HepG2 (cell line): ENCODE results near the gene GPM6B. TPM values are rescaled to one million over a fixed set of nuclear protein-coding genes. Genes with fewer than 3 reads are reported as not detected.

Experiments
- ATAC-seq: fragments of 200-7000 bp; cut with Tn5 transposase; 3 replicates; pipeline ENCODE4 v1.9.1; 2020; ENCODE audit warnings: mild to moderate bottlenecking, moderate library complexity
- BruUV-seq: library from RNA; stranded (reverse); fragments of 400-500 nt; replicated peaks from 2 replicates; lab custom pipeline; 2021; lab: Mats Ljungman, UMichigan
- CTCF ChIA-PET: fragments of 300-600 bp; formaldehyde crosslinking; extraction: SDS; loops from one replicate; lab custom pipeline; 2021; ENCODE audit warnings: low total read pairs, inconsistent platforms, low intra/inter-chr PET ratio; lab: Yijun Ruan, JAX
- POLR2A ChIA-PET: fragments of 350-600 bp; sonication (Branson Sonifier 250); formaldehyde crosslinking; loops from one replicate; lab custom pipeline; 2020; ENCODE audit warnings: antibody characterized with exemption, inconsistent platforms; lab: Yijun Ruan, JAX
- DNase-seq: peaks from one replicate; pipeline ENCODE4 v3.0.0-alpha.2; 2015; ENCODE audit warnings: low spot score
- FAIRE-seq: peaks from 3 replicates; lab custom pipeline; 2011; peaks lifted over from hg19 to GRCh38; lab: Jason Lieb, UNC
- H2AFZ ChIP-seq: one replicate; pipeline ENCODE4 v1.6.1; 2011; ENCODE audit warnings: low read length, inconsistent platforms
- H3K27ac ChIP-seq: fragments of 300-600 bp; 3 replicates; pipeline ENCODE4 v1.8.0; 2011; ENCODE audit warnings: mixed run types, mild to moderate bottlenecking, mixed read lengths, low read length, inconsistent platforms; ENCODE audit not compliant: insufficient read depth; ENCODE audit errors: extremely low read length
- H3K27me3 ChIP-seq, 2 experiments: fragments of 200-600 bp in 1 of 2; 2 replicates in 1 of 2; 3 replicates in 1 of 2; pipeline versions ENCODE4 v1.6.0 to v1.8.0; 2011; ENCODE audit warnings: low read length in 2 of 2, mild to moderate bottlenecking in 2 of 2, moderate library complexity in 2 of 2, inconsistent platforms in 1 of 2; ENCODE audit not compliant: insufficient read depth in 2 of 2, control insufficient read depth in 1 of 2
- H3K36me3 ChIP-seq, 2 experiments: fragments of 200-600 bp in 1 of 2; replicated peaks in 1 of 2; 2 replicates in 1 of 2; 3 replicates in 1 of 2; pipeline versions ENCODE4 v1.5.1 to v1.8.0; 2011; ENCODE audit warnings: low read length in 2 of 2, inconsistent platforms in 1 of 2; ENCODE audit not compliant: insufficient read depth in 2 of 2, control insufficient read depth in 1 of 2
- H3K4me1 ChIP-seq: 2 replicates; pipeline ENCODE4 v1.5.1; 2012; ENCODE audit warnings: low read length, inconsistent platforms; ENCODE audit not compliant: insufficient read depth
- H3K4me2 ChIP-seq: 2 replicates; pipeline ENCODE4 v1.6.0; 2011; ENCODE audit warnings: low read depth, low read length, inconsistent platforms
- H3K4me3 ChIP-seq, 3 experiments: fragments of 200-600 bp in 1 of 3; sonication (generic), shearing (Covaris generic) in 1 of 3; replicated peaks in 1 of 3; 2 replicates each; pipeline ENCODE4 v1.5.1; 2011 to 2016; ENCODE audit warnings: low read length in 3 of 3, inconsistent platforms in 2 of 3, low read depth in 2 of 3, mild to moderate bottlenecking in 2 of 3, control low read depth in 1 of 3, mixed read lengths in 1 of 3; ENCODE audit not compliant: insufficient read depth in 1 of 3
- H3K79me2 ChIP-seq: one replicate; pipeline ENCODE4 v1.6.1; 2011; ENCODE audit warnings: low read length, inconsistent platforms; ENCODE audit not compliant: insufficient read depth
- H3K9ac ChIP-seq: 2 replicates; pipeline ENCODE4 v1.6.0; 2011; ENCODE audit warnings: mild to moderate bottlenecking, low read depth, low read length, inconsistent platforms; ENCODE audit not compliant: insufficient read depth
- H3K9me3 ChIP-seq: 2 replicates; pipeline ENCODE4 v1.5.1; 2012; ENCODE audit warnings: mild to moderate bottlenecking, low read length
- H4K20me1 ChIP-seq: 2 replicates; pipeline ENCODE4 v1.6.0; 2011; ENCODE audit warnings: inconsistent platforms, mild to moderate bottlenecking, low read length, moderate library complexity; ENCODE audit not compliant: insufficient read depth
- AHR ChIP-seq: IDR thresholded peaks from 2 replicates; pipeline ENCODE4 v1.6.1; 2018; ENCODE audit warnings: missing genetic modification reagents, missing compliant biosample characterization
- AKAP8 ChIP-seq: sonication (generic); formaldehyde crosslinking; IDR thresholded peaks from 2 replicates; pipeline ENCODE4 v1.5.1; 2020; ENCODE audit warnings: mild to moderate bottlenecking, missing genetic modification reagents
- FOXJ3 ChIP-seq: sonication (generic); formaldehyde crosslinking; IDR thresholded peaks from 2 replicates; pipeline ENCODE4 v1.4.0; 2020; ENCODE audit warnings: missing genetic modification reagents, mild to moderate bottlenecking, borderline replicate concordance
- GABPA ChIP-seq, 2 experiments: IDR thresholded peaks; 2 replicates each; pipeline ENCODE4 v1.6.1; 2011 to 2016; ENCODE audit warnings: low read depth in 2 of 2, low read length in 1 of 2, missing biosample characterization in 1 of 2, missing genetic modification characterization in 1 of 2
- IRF1 ChIP-seq: sonication (generic); formaldehyde crosslinking; IDR thresholded peaks from 2 replicates; pipeline ENCODE4 v1.4.0; 2020; ENCODE audit warnings: low read depth, mild to moderate bottlenecking, missing genetic modification reagents
- IRX3 ChIP-seq: sonication (generic); formaldehyde crosslinking; IDR thresholded peaks from 2 replicates; pipeline ENCODE4 v1.8.1; 2023; ENCODE audit warnings: mild to moderate bottlenecking, low read depth, missing genetic modification reagents, borderline replicate concordance
- MATR3 ChIP-seq: sonication (generic); formaldehyde crosslinking; IDR thresholded peaks from 2 replicates; pipeline ENCODE4 v1.4.0; 2020; ENCODE audit warnings: missing genetic modification reagents
- NCOR1 ChIP-seq: fragments of 200-600 bp; sonication (generic); IDR thresholded peaks from 2 replicates; pipeline ENCODE4 v1.7.0; 2017; ENCODE audit warnings: antibody characterized with exemption, low read length, borderline replicate concordance
- RFXAP ChIP-seq: sonication (generic); formaldehyde crosslinking; IDR thresholded peaks from 2 replicates; pipeline ENCODE4 v1.4.0; 2020; ENCODE audit warnings: missing genetic modification reagents, borderline replicate concordance
- TEAD2 ChIP-seq: sonication (generic); formaldehyde crosslinking; IDR thresholded peaks from 2 replicates; pipeline ENCODE4 v1.9.0; 2021; ENCODE audit warnings: missing genetic modification reagents
- ZIK1 ChIP-seq: sonication (generic); formaldehyde crosslinking; IDR thresholded peaks from 2 replicates; pipeline ENCODE4 v1.5.0; 2020; ENCODE audit warnings: mild to moderate bottlenecking, low read depth, missing genetic modification reagents, borderline replicate concordance
- whole genome bisulfite sequencing: methylation state at CpG from one replicate; pipeline ENCODE4 v1.1.6; 2017; ENCODE audit warnings: low lambda C conversion rate; 5-methylcytosine and 5-hydroxymethylcytosine counted together
- in situ Hi-C: cut with HindIII; loops from 2 replicates; pipeline ENCODE4 v1.10.0; 2017; ENCODE audit warnings: low pct_unique_long_range_greater_than_20kb; ENCODE audit not compliant: extremely low pct_ligation_motif_present
- intact Hi-C: fragments of 100-400 bp; cut with micrococcal nuclease; formaldehyde crosslinking; loops from one replicate; pipeline ENCODE4 v1.10.0; 2022; ENCODE audit not compliant: unreplicated experiment
- polyA plus RNA-seq, 8 experiments: library from polyadenylated mRNA; depleted of rRNA in 3 of 8; stranded (reverse) in 7 of 8; unstranded in 1 of 8; fragments of >200 nt; fragmentation: Illumina TruSeq in 4 of 8; extraction: Trizol in 4 of 8; gene quantifications; 2 replicates each; pipeline versions ENCODE4 v1.2.1 to v1.2.3, GENCODE V29; 2011 to 2016; ENCODE audit warnings: low read depth in 4 of 8, missing spikeins in 1 of 8, mixed read lengths in 1 of 8; ENCODE audit not compliant: insufficient read depth in 1 of 8
- total RNA-seq, 5 experiments: library from RNA; depleted of rRNA; stranded (reverse); fragments of >200 nt; fragmentation: Illumina TruSeq; extraction: Trizol; gene quantifications; 2 replicates each; pipeline ENCODE4 v1.2.3, GENCODE V29; 2016; ENCODE audit warnings: low read depth in 1 of 5

Gene GPM6B
- total and polyA plus RNA-seq, 2 of the 13 experiments (the other 11 are each of a cell fraction or from before 2014, with no cell fraction given) = not detected

DNA sequence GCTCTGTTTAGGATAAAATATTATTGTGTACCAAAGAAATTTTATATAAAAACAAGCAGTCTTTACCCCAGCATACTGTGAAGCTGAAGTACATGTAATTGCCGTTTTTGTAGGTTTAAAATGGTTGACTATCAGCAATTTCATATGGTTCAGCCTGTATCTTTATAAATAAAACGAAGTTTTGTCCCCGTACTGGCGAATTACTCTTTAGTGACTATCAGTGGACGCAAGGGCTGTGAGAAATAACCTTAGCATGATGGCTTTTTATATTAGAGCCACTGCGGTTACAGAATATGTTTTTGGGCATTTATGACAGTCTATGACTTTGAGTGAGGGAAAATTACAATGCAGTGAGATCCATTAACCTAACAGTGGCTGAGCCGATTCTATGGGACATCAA lies 1.2 kb downstream of the GPM6B start:
- no peaks in the 10 kb centered on the region for H3K4me1 ChIP-seq
- no peaks in the 10 kb centered on the region for H3K36me3 ChIP-seq
- H4K20me1 ChIP-seq = no peaks in the 10 kb centered on the region
- peaks cover 0 to 2% of the 10 kb centered on the region in 2 experiments; a peak in 1 of 5 replicates for H3K27me3 ChIP-seq
- no peaks in the 10 kb centered on the region for H3K9me3 ChIP-seq
- WGBS = 13% methylated on average over 4 of the region's 7 CpGs
- ChIA-PET CTCF (no interaction called here), POLR2A (no interaction called here)
- BruUV-seq = no TSS peak
- intact Hi-C loops = no loop called here
- no peak overlapping the region for H3K4me2 ChIP-seq
- H2AFZ ChIP-seq = no peak overlapping the region
- H3K9ac ChIP-seq = no peak overlapping the region
- no peak for FAIRE-seq
- H3K4me3 ChIP-seq = no peak overlapping the region
- in situ Hi-C loops = no loop called here
- no peak for DNase-seq
- no peaks in the 10 kb centered on the region for H3K79me2 ChIP-seq
- no peak overlapping the region for H3K27ac ChIP-seq
- TF ChIP-seq GABPA (IDR thresholded peaks at IDR 0.05; ENCODE audit: low read depth, low read length) (no peak), GABPA (CRISPR knock-in tag; IDR thresholded peaks at IDR 0.05; ENCODE audit: low read depth) (no peak), AKAP8 (CRISPR knock-in tag) (no peak), MATR3 (CRISPR knock-in tag) (no peak), RFXAP (CRISPR knock-in tag) (no peak), NCOR1 (no peak), FOXJ3 (CRISPR knock-in tag) (no peak), IRX3 (CRISPR knock-in tag) (no peak), ZIK1 (CRISPR knock-in tag) (no peak), TEAD2 (no peak), AHR (CRISPR knock-in tag) (no peak), IRF1 (CRISPR knock-in tag) (no peak)
- no peak for ATAC-seq
